Gastroesophageal sphincter (tissue), 4 donors: Measurements from ENCODE around the gene TDRKH. TPM values are rescaled to one million over a fixed set of nuclear protein-coding genes. Genes with fewer than 3 reads are reported as not detected.

Source experiments
- ATAC-seq: fragments of 150-250 bp; one replicate; pipeline ENCODE4 v1.9.1; 2016; ENCODE audit warnings: mild to moderate bottlenecking, moderate library complexity
- H3K27ac ChIP-seq, 4 donors: fragments of 200-600 bp; sonication (generic) in 3 of 4; 1 replicate in 3 of 4; 2 replicates in 1 of 4; pipeline ENCODE4 v1.5.1; 2016 to 2019
- H3K27me3 ChIP-seq: fragments of 200-600 bp; sonication (generic); one replicate; pipeline ENCODE4 v1.5.1; 2019
- H3K36me3 ChIP-seq, 2 donors: fragments of 200-600 bp; sonication (generic); one replicate each; pipeline ENCODE4 v1.5.1; 2019; ENCODE audit warnings: control low read depth in 1 of 2
- H3K4me1 ChIP-seq, 3 donors: fragments of 200-600 bp; sonication (generic); 1 replicate in 2 of 3; 2 replicates in 1 of 3; pipeline ENCODE4 v1.5.1; 2016 to 2019; ENCODE audit warnings: control low read depth in 2 of 3
- H3K4me3 ChIP-seq, 2 donors: fragments of 200-600 bp; sonication (generic); one replicate each; pipeline ENCODE4 v1.5.1; 2019; ENCODE audit warnings: mild to moderate bottlenecking in 1 of 2, moderate library complexity in 1 of 2
- H3K9me3 ChIP-seq, 3 donors: fragments of 200-600 bp; sonication (generic); one replicate each; pipeline ENCODE4 v1.5.1; 2017 to 2019; ENCODE audit warnings: control low read depth in 2 of 3
- EP300 ChIP-seq: sonication (generic); formaldehyde crosslinking; IDR thresholded peaks from one replicate; pipeline ENCODE4 v1.6.1; 2017; ENCODE audit warnings: antibody characterized with exemption, mild to moderate bottlenecking
- POLR2A ChIP-seq, 2 donors: fragments of 450-650 bp; IDR thresholded peaks; one replicate each; pipeline ENCODE4 v1.6.1; 2017; ENCODE audit warnings: antibody characterized with exemption in 2 of 2, mild to moderate bottlenecking in 2 of 2, moderate library complexity in 1 of 2
- POLR2AphosphoS5 ChIP-seq: sonication (generic); formaldehyde crosslinking; IDR thresholded peaks from one replicate; pipeline ENCODE4 v1.6.1; 2017; ENCODE audit warnings: antibody characterized with exemption
- WGBS, 2 donors: methylation state at CpG; one replicate each; pipeline ENCODE4 v1.1.5; 2018; ENCODE audit warnings: low coverage in 1 of 2; 5-methylcytosine and 5-hydroxymethylcytosine counted together
- total RNA-seq, 4 donors: library from RNA; depleted of rRNA; stranded (reverse); fragments of >200 nt; gene quantifications; one replicate each; pipeline ENCODE4 v1.1.0, GENCODE V29; 2016
- TF ChIP-seq, protein P1 (sequence below), 4 experiments: fragments of 200-600 bp in 2 of 4; fragments of 450-650 bp in 2 of 4; sonication (generic) in 1 of 4; IDR thresholded peaks; one replicate each; pipeline ENCODE4 v1.5.1; 2017 to 2019; ENCODE audit warnings: antibody characterized with exemption in 4 of 4, mild to moderate bottlenecking in 2 of 4, moderate library complexity in 2 of 4

TDRKH gene
- total RNA-seq, 4 donors from 2014 or later, result 4.4 to 10.6 (median 7.9) TPM

DNA sequence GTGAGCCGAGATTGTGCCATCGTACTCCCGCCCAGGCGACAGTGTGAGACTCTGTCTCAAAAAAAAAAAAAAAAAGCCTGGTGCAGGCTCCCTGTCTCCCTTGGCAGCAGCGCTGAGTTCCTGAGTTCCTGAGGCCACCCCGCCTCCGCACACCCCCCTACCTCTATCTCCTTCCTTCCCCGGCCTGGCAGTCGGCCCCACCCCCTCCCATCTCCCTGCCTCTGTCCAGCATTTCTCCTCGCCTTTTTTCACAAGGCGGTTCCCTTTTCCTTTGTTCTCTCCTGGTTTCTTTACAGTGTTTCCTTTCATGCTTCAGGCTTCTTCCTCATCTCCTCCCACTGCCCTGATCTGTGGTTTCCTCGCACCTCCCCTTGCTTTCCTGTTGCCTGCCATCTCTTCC lies 38.6 kb upstream of the TDRKH start:
- no peaks in the 10 kb centered on the region for H3K36me3 ChIP-seq
- WGBS, 2 donors, result 10% methylated on average over 9 of the region's 12 CpGs; no CpG with 5 or more reads in 1 of the 2 donors
- ATAC-seq, result no peak
- H3K4me3 ChIP-seq, result no peak overlapping the region
- no peak overlapping the region for H3K27ac ChIP-seq
- TF ChIP-seq, protein P1, sequence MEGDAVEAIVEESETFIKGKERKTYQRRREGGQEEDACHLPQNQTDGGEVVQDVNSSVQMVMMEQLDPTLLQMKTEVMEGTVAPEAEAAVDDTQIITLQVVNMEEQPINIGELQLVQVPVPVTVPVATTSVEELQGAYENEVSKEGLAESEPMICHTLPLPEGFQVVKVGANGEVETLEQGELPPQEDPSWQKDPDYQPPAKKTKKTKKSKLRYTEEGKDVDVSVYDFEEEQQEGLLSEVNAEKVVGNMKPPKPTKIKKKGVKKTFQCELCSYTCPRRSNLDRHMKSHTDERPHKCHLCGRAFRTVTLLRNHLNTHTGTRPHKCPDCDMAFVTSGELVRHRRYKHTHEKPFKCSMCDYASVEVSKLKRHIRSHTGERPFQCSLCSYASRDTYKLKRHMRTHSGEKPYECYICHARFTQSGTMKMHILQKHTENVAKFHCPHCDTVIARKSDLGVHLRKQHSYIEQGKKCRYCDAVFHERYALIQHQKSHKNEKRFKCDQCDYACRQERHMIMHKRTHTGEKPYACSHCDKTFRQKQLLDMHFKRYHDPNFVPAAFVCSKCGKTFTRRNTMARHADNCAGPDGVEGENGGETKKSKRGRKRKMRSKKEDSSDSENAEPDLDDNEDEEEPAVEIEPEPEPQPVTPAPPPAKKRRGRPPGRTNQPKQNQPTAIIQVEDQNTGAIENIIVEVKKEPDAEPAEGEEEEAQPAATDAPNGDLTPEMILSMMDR (IDR thresholded peaks at IDR 0.05), result no peak
- no peak for TF ChIP-seq EP300
- peaks cover 0 to 28% (median 0%) of the 10 kb centered on the region in 3 donors for H3K4me1 ChIP-seq
- H3K9me3 ChIP-seq, result no peaks in the 10 kb centered on the region
- H3K27me3 ChIP-seq, result peaks cover 14% of the 10 kb centered on the region

DNA sequence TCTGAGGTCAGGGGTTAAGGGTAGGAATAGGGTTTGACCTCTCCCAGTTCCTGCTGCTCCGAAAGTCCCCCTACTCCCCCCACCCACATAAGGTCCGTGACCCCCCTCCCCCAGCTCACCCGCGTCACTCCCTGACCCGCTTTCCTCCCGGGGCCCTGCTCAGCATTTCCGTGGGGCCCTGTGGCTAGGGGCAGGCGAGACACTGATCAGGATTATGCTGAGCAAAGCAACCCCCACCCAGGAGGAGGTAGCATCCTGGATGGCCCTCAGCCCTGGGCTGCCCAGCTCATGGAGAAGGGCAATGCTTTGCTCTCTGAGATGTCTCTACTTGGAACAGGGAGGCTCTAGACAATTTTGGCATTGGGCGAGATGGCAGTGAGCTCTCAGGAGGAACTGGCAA lies 37.6 kb upstream of the TDRKH start:
- Histone ChIP-seq H3K36me3 (no peaks in the 10 kb centered on the region), H3K4me3 (no peak overlapping the region), H3K4me1 (peaks cover 0 to 25% (median 0%) of the 10 kb centered on the region in 3 donors), H3K27me3 (peaks cover 20% of the 10 kb centered on the region), H3K9me3 (no peaks in the 10 kb centered on the region), H3K27ac (no peak overlapping the region)
- no peak for ATAC-seq
- TF ChIP-seq POLR2A (IDR thresholded peaks at IDR 0.05) (no peak), POLR2AphosphoS5 (no peak), EP300 (no peak)
- TF ChIP-seq, protein P1 (IDR thresholded peaks at IDR 0.05), result no peak
- no CpG with 5 or more reads among the region's 9 CpGs for WGBS, 2 donors

DNA sequence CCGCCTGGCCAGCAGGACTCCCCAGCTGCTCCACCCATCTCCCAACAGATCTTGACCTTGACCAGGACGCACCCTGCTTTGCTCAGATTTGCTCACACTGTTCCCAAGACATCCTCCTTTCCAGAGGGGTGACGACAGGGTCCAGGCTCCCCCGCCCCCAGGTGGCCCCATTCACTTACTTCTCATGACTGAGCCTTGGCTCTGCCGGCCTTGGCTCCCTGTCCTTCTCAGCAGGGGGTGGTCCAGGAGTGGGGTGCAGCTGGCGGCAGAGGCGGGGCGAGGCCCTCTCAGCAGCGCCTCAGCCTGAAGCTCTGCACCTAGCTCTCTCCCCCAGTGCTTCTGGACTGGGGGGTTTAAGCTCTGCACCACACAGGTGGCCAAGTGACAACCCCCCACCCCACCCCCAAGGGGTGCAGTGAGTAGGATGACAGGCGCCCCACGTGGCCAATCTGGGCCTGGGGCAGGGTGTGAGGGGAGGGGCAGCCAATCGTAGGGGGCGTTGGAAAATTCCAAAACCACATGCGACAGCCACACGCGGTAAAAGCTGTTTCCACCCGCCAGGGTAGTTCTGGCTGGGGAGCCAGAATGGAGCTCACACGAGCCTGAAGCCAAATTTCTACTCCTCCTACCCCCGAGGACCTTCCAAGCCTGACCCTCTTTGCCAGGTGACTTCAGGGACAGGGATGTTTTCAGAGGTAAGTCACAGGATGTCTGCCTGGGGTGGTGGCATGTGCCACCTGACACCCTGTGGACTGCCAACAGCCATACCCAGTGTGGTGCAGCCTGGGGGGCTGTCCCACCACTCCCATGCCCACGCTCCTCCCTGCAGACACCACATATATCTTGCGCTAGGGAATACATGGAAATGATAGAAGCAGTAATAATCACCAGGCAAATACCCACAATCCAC lies 35.7 kb upstream of the TDRKH start:
- Histone ChIP-seq H3K27ac (no peak overlapping the region), H3K36me3 (no peaks in the 10 kb centered on the region), H3K4me1 (peaks cover 0 to 18% (median 0%) of the 10 kb centered on the region in 3 donors), H3K4me3 (no peak overlapping the region), H3K9me3 (no peaks in the 10 kb centered on the region), H3K27me3 (peaks cover 32% of the 10 kb centered on the region)
- no peak for TF ChIP-seq EP300
- TF ChIP-seq, protein P1 (IDR thresholded peaks at IDR 0.05), result no peak
- no peak for TF ChIP-seq POLR2AphosphoS5
- TF ChIP-seq POLR2A (IDR thresholded peaks at IDR 0.05), result no peak
- ATAC-seq, result peak; percentile 39
- 50 to 52% methylated on average over 5 to 7 of the region's 21 CpGs for WGBS, 2 donors

DNA sequence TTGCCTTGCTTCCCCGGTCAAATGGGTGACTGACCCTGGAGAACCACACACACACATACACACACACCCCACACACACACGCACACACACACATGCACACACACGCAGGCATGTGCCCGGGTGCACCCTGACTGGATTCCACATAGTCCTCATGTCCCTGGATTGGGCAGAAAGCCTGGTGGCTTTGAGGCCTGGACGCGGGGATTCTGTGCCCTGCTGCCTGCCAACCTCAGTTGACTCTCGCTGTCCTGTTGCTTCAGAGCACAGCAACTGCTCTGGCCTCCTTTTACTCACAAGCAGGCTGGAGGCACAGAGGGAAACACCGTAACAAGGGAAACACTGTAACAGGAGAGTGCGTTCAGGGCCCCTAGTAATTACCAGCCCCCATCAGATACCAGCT lies 34.9 kb upstream of the TDRKH start:
- H3K36me3 ChIP-seq, result no peaks in the 10 kb centered on the region
- TF ChIP-seq POLR2AphosphoS5 (no peak), POLR2A (IDR thresholded peaks at IDR 0.05) (no peak), EP300 (no peak)
- TF ChIP-seq, protein P1 (IDR thresholded peaks at IDR 0.05), result no peak
- no peak for ATAC-seq
- H3K4me3 ChIP-seq, result no peak overlapping the region
- H3K27me3 ChIP-seq, result peaks cover 37% of the 10 kb centered on the region
- no peak overlapping the region for H3K27ac ChIP-seq
- H3K4me1 ChIP-seq, result peaks cover 0 to 18% (median 0%) of the 10 kb centered on the region in 3 donors
- no peaks in the 10 kb centered on the region for H3K9me3 ChIP-seq
- 83% methylated on average over 2 of the region's 9 CpGs; no CpG with 5 or more reads in 1 of the 2 donors for WGBS, 2 donors

DNA sequence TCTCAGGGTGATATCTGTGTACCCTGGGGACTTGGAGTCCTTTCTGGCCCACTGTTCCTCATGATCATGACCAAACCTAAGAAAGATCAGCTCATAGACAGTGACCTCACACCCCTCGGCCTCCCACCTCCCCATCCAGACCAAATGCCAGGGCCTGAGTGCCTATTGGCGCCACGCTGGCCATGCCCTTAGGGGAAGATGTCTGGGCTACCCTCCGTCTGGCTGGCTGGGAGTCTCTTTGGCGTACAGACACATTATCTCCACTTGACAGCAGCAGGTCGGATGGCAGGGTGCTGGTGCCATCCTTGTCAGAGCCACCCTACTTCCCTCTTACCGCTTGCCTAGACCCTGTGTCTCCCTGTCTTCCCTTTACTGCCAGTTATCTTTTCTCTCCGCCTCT lies 32.9 kb upstream of the TDRKH start:
- H3K27ac ChIP-seq, result no peak overlapping the region
- no peak for ATAC-seq
- peaks cover 36% of the 10 kb centered on the region for H3K27me3 ChIP-seq
- peaks cover 0 to 4% (median 0%) of the 10 kb centered on the region in 3 donors for H3K4me1 ChIP-seq
- H3K9me3 ChIP-seq, result no peaks in the 10 kb centered on the region
- TF ChIP-seq POLR2AphosphoS5 (no peak), EP300 (no peak), POLR2A (IDR thresholded peaks at IDR 0.05) (no peak)
- TF ChIP-seq, protein P1 (IDR thresholded peaks at IDR 0.05), result no peak
- H3K4me3 ChIP-seq, result no peak overlapping the region
- H3K36me3 ChIP-seq, result no peaks in the 10 kb centered on the region
- 69 to 85% methylated on average over 4 to 7 of the region's 8 CpGs for WGBS, 2 donors
